Stomach smooth muscle (tissue), 2 donors: ENCODE results near the gene CXXC1.
"Not testable (repeated sequence)": the region's sequence is repeated elsewhere in the genome, so short reads cannot be mapped to it uniquely, and the experiment has no call there.

Source experiments
- H3K27ac ChIP-seq: one replicate; pipeline ENCODE4 v1.7.0; 2013; ENCODE audit warnings: mild to moderate bottlenecking, low read length, inconsistent platforms
- H3K27me3 ChIP-seq, 2 donors: one replicate each; pipeline ENCODE4 v1.7.0; 2013; ENCODE audit warnings: low read length in 2 of 2; ENCODE audit not compliant: insufficient read depth in 2 of 2, control insufficient read depth in 1 of 2
- H3K36me3 ChIP-seq, 2 donors: one replicate each; pipeline ENCODE4 v1.7.0; 2013; ENCODE audit warnings: low read length in 2 of 2; ENCODE audit not compliant: control insufficient read depth in 2 of 2, insufficient read depth in 2 of 2
- H3K4me1 ChIP-seq: one replicate; pipeline ENCODE4 v1.7.0; 2013; ENCODE audit warnings: low read length; ENCODE audit not compliant: control insufficient read depth, insufficient read depth
- H3K4me3 ChIP-seq, 2 donors: one replicate each; pipeline ENCODE4 v1.7.0; 2013; ENCODE audit warnings: low read length in 2 of 2
- H3K9ac ChIP-seq, 2 donors: one replicate each; pipeline ENCODE4 v1.7.0; 2013; ENCODE audit warnings: low read length in 2 of 2, mild to moderate bottlenecking in 1 of 2
- H3K9me3 ChIP-seq, 2 donors: one replicate each; pipeline ENCODE4 v1.7.0; 2013; ENCODE audit warnings: low read length in 2 of 2; ENCODE audit not compliant: control insufficient read depth in 2 of 2
- donor health status: healthy.
- donor health status: Pancreatic carcinoma.

The CXXC1 gene

DNA sequence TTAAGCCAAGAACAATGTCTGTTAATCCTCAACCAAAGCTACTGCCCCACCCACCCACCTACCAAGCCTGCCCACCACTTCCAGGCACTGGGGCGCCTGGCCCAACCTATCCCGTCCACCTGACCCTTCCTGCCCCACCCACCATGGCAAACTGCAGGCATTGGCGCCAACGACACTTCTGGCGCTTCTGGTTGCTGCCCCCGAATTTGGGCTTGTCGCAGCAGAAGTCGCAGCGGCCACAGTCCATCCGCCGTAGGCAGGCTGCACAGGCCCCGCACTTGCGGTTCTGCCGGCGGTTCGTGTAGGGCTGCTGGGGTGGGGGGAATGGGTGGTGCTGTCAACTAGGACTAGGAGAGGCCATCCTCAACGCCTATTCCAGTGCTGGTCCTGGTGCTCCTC lies 13.4 kb downstream of the CXXC1 start:
- H3K27me3 ChIP-seq, result no peaks in the 10 kb centered on the region
- H3K36me3 ChIP-seq, result peaks cover 71 to 74% of the 10 kb centered on the region in 2 donors
- H3K4me1 ChIP-seq, result no peaks in the 10 kb centered on the region
- H3K9ac ChIP-seq, result no peak overlapping the region
- H3K4me3 ChIP-seq, result no peak overlapping the region
- no peaks in the 10 kb centered on the region for H3K9me3 ChIP-seq
- no peak overlapping the region for H3K27ac ChIP-seq

DNA sequence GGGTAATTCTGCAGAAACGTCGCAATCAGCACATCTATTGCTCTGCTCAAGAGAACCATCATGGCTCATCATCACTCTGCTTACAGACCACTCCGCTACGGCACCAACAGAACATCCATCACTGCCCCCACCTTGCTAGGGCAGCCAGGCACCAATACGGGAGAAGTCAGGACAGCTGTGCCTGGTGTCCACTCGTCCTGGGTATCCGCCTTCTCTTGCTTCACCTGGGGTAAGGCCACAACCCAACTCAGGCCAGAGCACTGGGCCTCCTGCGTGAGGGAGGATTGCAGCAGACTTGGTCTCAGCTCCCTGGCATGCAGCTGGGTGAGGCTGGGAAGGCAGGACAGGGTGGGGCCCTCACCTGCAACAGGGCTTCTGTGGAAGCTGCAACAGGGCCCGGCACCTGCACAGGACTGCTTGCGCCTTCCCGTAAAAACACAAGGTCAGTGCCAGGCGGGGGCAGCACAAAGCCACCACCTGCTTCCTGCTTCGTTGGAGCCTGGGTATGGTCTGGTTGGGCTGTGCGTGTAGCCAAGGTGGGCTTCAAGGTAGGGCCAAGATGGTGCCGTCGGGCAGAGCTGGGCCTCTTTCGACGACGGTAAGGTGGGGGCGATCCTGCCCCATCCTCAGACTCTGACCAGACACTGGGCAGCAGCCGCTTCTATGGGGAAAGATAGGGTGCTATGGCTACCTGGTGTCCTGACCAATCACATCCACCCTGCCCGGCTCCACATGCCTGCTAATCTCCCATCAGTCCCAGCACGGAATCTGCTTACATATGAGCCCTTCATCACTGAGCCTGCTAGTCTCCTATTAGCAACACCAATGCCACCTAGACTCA lies 14.1 kb downstream of the CXXC1 start:
- no peaks in the 10 kb centered on the region for H3K9me3 ChIP-seq
- H3K4me3 ChIP-seq, result no peak overlapping the region
- H3K36me3 ChIP-seq, result peaks cover 73 to 75% of the 10 kb centered on the region in 2 donors
- no peak overlapping the region for H3K27ac ChIP-seq
- H3K4me1 ChIP-seq, result no peaks in the 10 kb centered on the region
- no peaks in the 10 kb centered on the region for H3K27me3 ChIP-seq
- no peak overlapping the region for H3K9ac ChIP-seq

DNA sequence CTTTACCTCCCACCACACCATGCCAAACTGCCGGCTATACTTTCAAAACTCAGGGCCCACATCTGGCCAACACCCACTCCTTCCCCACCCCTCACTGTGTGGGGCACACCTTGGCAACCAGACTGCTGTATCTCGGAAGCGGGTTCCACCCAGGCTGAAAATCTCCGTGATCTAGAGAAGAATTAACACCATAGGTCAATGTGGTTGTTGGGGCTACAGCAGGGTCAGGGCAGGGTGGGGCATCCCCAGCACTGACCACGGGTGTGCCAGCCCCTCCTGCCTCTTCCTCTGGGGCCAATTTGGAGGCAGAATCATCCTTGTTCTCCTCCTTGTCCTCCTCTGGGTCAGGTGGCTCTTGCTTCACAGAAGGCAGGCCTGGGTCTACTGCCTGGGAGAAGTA lies 14.9 kb downstream of the CXXC1 start:
- Histone ChIP-seq H3K27me3 (no peaks in the 10 kb centered on the region), H3K9me3 (no peaks in the 10 kb centered on the region), H3K4me1 (peaks cover 3% of the 10 kb centered on the region), H3K9ac (no peak overlapping the region), H3K27ac (no peak overlapping the region), H3K36me3 (peaks cover 70 to 75% of the 10 kb centered on the region in 2 donors), H3K4me3 (no peak overlapping the region)

DNA sequence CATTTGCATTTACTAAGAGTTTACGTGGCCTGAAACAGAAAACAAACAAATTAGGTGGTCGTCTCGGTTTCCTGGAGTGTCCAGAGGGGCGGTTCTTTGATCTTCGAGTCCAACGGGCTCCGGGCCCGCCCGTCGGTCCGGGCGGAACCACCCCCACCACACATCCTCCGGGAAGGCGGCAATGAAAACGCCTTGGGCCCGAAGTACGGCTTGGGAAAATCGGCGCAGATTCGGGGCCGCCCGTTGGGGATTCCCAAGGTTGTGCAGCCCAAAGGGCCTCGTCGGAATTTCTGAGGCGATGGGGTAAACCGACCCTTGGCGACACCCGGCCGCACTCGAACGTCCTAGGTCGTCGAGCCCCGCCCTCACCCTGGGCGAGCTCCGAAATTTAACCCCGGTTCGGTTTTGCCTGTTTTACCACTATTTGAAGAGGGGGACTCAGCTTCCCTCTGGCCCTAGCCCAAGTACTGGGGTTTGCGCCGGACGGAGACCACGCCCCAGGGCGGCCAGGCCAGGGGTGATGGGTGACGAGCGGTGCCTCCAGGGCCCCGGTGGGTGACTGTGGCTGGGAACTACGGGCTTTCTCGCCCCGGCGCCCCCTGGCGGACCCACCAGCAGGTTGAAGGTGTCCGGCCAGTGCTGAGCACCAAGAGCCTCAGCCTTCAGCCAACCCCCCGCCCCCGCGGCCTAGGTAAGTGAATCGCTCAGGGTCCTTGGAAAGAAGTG lies 19.3 kb downstream of the CXXC1 start:
- Histone ChIP-seq H3K9me3 (no peaks in the 10 kb centered on the region), H3K9ac (peak overlapping the region; percentile 23 to 36), H3K36me3 (peaks cover 33 to 37% of the 10 kb centered on the region in 2 donors), H3K27me3 (no peaks in the 10 kb centered on the region), H3K4me3 (peak overlapping the region; percentile 52 to 71), H3K27ac (no peak overlapping the region), H3K4me1 (peaks cover 17% of the 10 kb centered on the region)

DNA sequence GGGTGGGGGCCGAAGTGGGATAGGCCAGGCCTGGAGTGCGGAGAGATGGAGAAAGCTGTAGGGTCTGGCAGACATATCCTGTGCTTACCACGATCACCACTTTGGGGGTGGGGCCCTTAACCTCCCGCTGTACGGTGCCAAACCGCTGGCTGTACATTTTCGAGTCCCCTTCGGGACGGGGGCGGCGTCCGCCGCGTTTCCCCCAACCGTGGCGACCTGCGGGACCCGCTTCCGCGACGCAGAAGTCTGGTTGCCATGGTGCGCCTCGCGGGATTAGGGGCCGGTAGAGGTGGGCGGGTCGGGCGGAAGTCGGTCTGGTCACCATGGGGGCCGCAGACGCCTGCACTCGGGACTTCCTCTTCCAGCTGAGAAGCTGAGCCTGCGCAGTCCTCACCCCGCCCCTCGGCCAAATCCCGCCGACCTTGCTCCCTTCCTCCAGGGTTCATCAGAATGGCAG lies 21.2 kb downstream of the CXXC1 start, which contains the start of gene CFAP53:
Gene CFAP53 (minus strand): TSS at position 248 of the 457 bp plus-strand sequence. CDS start 91 bp downstream, at position 157.
- H3K4me3 ChIP-seq, result peak within 1 kb of the TSS; percentile 80 to 93
- no peaks in the 10 kb centered on the region for H3K27me3 ChIP-seq
- H3K4me1 ChIP-seq, result peaks cover 17% of the 10 kb centered on the region
- H3K36me3 ChIP-seq, result peaks cover 14 to 19% of the 10 kb centered on the region in 2 donors
- H3K9me3 ChIP-seq, result no peaks in the 10 kb centered on the region
- H3K9ac ChIP-seq, result peak within 1 kb of the TSS; percentile 46 to 60
- H3K27ac ChIP-seq, result no peak within 1 kb of the TSS

DNA sequence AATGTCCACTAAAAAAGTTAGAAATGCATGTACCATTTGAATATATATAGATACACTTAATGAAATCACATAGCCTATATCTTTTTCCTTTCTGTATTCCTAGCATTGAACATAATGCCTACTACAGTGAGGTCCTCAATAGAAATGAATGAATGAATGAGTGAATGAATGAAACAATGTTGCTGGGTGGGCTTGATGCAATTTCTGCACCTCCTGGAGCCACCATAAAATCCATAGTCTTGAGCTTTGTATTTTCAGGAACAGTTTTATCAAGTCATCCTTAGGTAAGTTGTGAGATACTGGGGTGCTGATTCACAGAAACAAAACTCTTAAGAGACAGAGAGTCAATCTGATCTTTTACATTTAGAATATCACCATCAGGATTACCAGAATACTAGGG lies 24.5 kb downstream of the CXXC1 start:
- no peak overlapping the region for H3K27ac ChIP-seq
- H3K36me3 ChIP-seq, result no peaks in the 10 kb centered on the region
- no peaks in the 10 kb centered on the region for H3K27me3 ChIP-seq
- H3K9ac ChIP-seq, result no peak overlapping the region
- no peaks in the 10 kb centered on the region for H3K9me3 ChIP-seq
- H3K4me3 ChIP-seq, result no peak overlapping the region
- peaks cover 15% of the 10 kb centered on the region for H3K4me1 ChIP-seq

DNA sequence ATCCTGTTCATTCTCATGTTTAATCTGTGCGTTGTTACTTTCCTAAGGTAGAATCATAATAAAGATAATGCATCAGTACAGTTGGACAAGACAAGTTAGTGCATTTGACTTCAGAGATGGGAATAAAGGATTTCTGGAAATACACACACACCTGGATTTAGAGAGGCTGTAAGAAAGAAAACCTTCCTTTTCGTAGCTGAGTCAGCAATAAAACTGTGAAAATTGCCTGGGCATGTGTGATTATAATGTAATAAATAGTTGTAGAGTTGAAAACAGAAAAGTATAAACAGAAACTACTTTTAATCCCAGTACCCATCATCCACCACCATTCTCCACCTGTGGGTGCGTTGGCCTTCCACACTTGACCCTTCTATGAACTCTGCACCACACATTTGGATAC lies 36.6 kb downstream of the CXXC1 start:
- Histone ChIP-seq H3K27me3 (no peaks in the 10 kb centered on the region), H3K9ac (no peak overlapping the region), H3K36me3 (no peaks in the 10 kb centered on the region), H3K4me1 (no peaks in the 10 kb centered on the region), H3K9me3 (no peaks in the 10 kb centered on the region), H3K27ac (no peak overlapping the region), H3K4me3 (no peak overlapping the region)

DNA sequence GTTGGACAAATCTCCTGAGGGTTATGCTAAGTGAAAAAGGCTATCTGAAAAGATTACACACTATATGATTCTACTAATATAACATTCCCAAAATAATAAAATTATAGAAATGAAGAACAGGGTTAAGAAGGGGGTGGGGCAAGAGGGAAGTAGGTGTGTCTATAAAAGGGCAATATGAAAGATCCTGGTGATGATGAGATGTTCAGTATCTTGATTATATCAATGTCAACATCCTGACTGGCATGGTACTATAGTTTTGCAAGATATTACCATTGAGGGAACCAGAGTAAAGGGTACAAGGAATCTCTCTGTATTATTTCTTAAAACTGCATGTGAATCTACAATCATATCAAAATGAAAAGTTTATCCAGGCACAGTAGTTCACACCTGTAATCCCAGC lies 37.9 kb downstream of the CXXC1 start:
- H3K9me3 ChIP-seq, result no peaks in the 10 kb centered on the region
- H3K36me3 ChIP-seq, result no peaks in the 10 kb centered on the region
- H3K4me1 ChIP-seq, result no peaks in the 10 kb centered on the region
- no peak overlapping the region for H3K9ac ChIP-seq
- H3K27me3 ChIP-seq, result no peaks in the 10 kb centered on the region
- no peak overlapping the region for H3K4me3 ChIP-seq
- H3K27ac ChIP-seq, result no peak overlapping the region

DNA sequence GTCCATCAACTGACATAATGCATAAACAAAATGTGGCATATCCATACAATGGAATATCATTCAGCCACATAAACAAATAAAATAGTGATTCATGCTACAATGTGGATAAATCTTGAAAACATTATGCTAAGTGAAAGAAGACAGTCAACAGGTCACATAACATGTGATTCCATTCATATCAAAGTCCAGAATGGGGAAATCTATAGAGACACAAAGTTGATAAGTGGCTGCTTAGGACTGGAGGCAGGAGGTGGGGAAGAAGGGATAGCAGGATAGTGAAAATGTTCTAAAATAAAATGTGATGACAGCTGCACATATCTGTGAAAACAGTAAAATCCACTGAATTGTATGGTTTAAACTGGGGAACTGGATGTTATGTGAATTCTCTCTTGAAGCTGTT lies 39.9 kb downstream of the CXXC1 start:
- H3K36me3 ChIP-seq, result no peaks in the 10 kb centered on the region
- no peaks in the 10 kb centered on the region for H3K27me3 ChIP-seq
- no peak overlapping the region for H3K9ac ChIP-seq
- H3K4me1 ChIP-seq, result no peaks in the 10 kb centered on the region
- no peaks in the 10 kb centered on the region for H3K9me3 ChIP-seq
- no peak overlapping the region for H3K27ac ChIP-seq
- no peak overlapping the region for H3K4me3 ChIP-seq

DNA sequence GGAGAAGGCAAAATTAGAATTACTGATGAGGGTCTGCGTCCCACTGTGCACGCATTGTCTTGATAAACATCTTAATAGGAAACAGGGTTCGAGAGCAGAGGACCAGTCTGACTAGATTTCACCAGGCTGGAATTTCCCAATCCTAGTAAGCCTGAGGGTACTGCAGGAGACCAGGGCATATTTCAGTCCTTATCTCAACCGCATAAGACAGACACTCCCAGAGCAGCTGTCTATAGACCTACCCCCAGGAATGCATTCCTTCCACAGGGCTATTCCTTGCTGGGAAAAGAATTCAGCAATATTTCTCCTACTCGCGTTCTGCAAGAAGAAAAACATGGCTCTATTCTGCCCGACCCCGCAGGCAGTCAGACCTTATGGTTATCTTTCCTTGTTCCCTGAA lies 45.7 kb downstream of the CXXC1 start:
- H3K36me3 ChIP-seq, H3K27me3 ChIP-seq, H3K4me1 ChIP-seq, H3K4me3 ChIP-seq, H3K27ac ChIP-seq, H3K9me3 ChIP-seq, H3K9ac ChIP-seq: not testable (repeated sequence)
